Tibial nerve (tissue), 4 donors: ENCODE data around the gene PTPA. TPM values are rescaled to one million over a fixed set of nuclear protein-coding genes. Genes with fewer than 3 reads are reported as not detected.

Experiments used
- DNase-seq, 2 donors: peaks; one replicate each; pipeline ENCODE4 v3.0.0-alpha.2; 2019; ENCODE audit warnings: low spot score in 2 of 2
- H3K27ac ChIP-seq, 4 donors: fragments of 200-600 bp; sonication (generic) in 3 of 4; one replicate each; pipeline ENCODE4 v1.5.1; 2017 to 2019; ENCODE audit warnings: mild to moderate bottlenecking in 1 of 4
- H3K27me3 ChIP-seq, 2 donors: fragments of 200-600 bp; sonication (generic) in 1 of 2; one replicate each; pipeline versions ENCODE4 v1.5.1 to v1.6.0; 2017 to 2019
- H3K36me3 ChIP-seq, 3 donors: fragments of 200-600 bp; sonication (generic); one replicate each; pipeline ENCODE4 v1.5.1; 2018 to 2019
- H3K4me1 ChIP-seq, 4 donors: fragments of 200-600 bp; sonication (generic) in 3 of 4; one replicate each; pipeline ENCODE4 v1.5.1; 2017 to 2019
- H3K4me3 ChIP-seq, 4 donors: fragments of 200-600 bp; sonication (generic) in 3 of 4; one replicate each; pipeline ENCODE4 v1.5.1; 2017 to 2019; ENCODE audit warnings: mild to moderate bottlenecking in 1 of 4, moderate library complexity in 1 of 4
- H3K9me3 ChIP-seq, 4 donors: fragments of 200-600 bp; sonication (generic) in 3 of 4; one replicate each; pipeline ENCODE4 v1.5.1; 2017 to 2019
- EP300 ChIP-seq, 2 donors: sonication (generic); formaldehyde crosslinking; IDR thresholded peaks; one replicate each; pipeline ENCODE4 v1.6.1; 2017; ENCODE audit warnings: antibody characterized with exemption in 2 of 2, mild to moderate bottlenecking in 1 of 2
- POLR2A ChIP-seq, 2 donors: fragments of 450-650 bp; IDR thresholded peaks; one replicate each; pipeline ENCODE4 v1.6.1; 2017; ENCODE audit warnings: antibody characterized with exemption in 2 of 2, mild to moderate bottlenecking in 2 of 2, moderate library complexity in 2 of 2
- WGBS, 2 donors: methylation state at CpG; one replicate each; pipeline ENCODE4 v1.1.5; 2018; 5-methylcytosine and 5-hydroxymethylcytosine counted together
- total RNA-seq, 4 donors: library from RNA; depleted of rRNA; stranded (reverse); fragments of >200 nt; gene quantifications; one replicate each; pipeline ENCODE4 v1.1.0, GENCODE V29; 2016
- TF ChIP-seq, protein P1 (sequence below), 5 experiments: fragments of 200-600 bp in 3 of 5; fragments of 450-650 bp in 2 of 5; sonication (generic) in 3 of 5; IDR thresholded peaks; one replicate each; pipeline ENCODE4 v1.5.1; 2016 to 2019; ENCODE audit warnings: antibody characterized with exemption in 5 of 5, mild to moderate bottlenecking in 3 of 5, moderate library complexity in 2 of 5

PTPA gene
- total RNA-seq = 10 to 100 TPM; 38.0 to 50.1 (median 44.0) TPM

DNA sequence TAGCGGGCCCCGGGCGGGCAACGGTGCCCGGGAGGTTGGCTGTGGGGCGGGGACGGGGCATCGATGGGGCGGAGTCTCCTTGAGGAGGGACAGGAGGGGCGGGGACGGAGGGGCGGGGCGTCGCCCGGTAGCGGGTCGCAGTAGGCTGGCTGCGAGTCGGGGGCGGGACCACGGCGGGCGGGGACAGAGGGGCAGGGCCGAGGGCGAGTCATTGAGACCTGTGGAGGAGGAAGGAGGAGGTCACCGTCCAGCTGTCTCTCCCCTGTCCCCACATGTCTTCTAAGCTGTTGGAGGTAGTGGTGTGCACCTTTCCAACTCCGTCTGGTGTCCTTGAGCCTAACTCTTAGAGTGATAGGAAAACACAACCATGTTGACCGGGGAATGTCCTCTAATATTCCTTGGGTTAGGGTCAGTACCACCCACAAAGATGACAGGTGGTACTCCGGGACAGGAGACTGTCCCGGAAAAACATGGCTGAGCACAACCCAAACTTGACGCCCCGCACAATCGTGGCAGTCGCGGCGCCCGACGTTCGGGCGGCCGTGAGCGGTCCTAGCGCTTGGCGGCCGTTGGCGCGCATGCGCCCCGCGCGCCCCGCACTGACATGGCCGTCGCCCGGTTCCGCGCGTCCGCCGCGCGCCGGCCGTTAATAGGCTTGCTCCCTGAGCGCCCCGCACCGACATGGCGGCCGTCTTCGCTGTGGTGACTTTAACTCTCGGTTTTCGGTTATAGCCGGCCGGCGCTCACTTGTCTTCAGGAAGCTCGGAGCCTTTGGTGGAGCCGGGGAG lies at the start of gene PTPA, which contains the start of gene CRAT:
PTPA (plus strand) TSS at position 676 of the 788 bp plus-strand sequence. CDS start 186 bp downstream, outside the sequence.
CRAT (minus strand) TSS at position 54 of the 788 bp plus-strand sequence. CDS start 284 bp downstream, outside the sequence.
- Histone ChIP-seq H3K4me3 (peak within 1 kb of the TSS; percentile 71 to 97 (median 88)), H3K27ac (peak within 1 kb of the TSS; percentile 63 to 96 (median 92)), H3K27me3 (no peaks in the 10 kb centered on the region), H3K4me1 (peaks cover 0 to 50% (median 26%) of the 10 kb centered on the region in 4 donors), H3K36me3 (peaks cover 0 to 24% (median 0%) of the 10 kb centered on the region in 3 donors), H3K9me3 (no peaks in the 10 kb centered on the region)
- TF ChIP-seq EP300 (IDR thresholded peaks at IDR 0.05) (peak in 1 of 2 donors; percentile 94), POLR2A (IDR thresholded peaks at IDR 0.05) (peak; percentile 81 to 94)
- TF ChIP-seq, protein P1, sequence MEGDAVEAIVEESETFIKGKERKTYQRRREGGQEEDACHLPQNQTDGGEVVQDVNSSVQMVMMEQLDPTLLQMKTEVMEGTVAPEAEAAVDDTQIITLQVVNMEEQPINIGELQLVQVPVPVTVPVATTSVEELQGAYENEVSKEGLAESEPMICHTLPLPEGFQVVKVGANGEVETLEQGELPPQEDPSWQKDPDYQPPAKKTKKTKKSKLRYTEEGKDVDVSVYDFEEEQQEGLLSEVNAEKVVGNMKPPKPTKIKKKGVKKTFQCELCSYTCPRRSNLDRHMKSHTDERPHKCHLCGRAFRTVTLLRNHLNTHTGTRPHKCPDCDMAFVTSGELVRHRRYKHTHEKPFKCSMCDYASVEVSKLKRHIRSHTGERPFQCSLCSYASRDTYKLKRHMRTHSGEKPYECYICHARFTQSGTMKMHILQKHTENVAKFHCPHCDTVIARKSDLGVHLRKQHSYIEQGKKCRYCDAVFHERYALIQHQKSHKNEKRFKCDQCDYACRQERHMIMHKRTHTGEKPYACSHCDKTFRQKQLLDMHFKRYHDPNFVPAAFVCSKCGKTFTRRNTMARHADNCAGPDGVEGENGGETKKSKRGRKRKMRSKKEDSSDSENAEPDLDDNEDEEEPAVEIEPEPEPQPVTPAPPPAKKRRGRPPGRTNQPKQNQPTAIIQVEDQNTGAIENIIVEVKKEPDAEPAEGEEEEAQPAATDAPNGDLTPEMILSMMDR (IDR thresholded peaks at IDR 0.05) = peak in 2 of 5 experiments; percentile 42 to 46
- WGBS, 2 donors = 0 to 2% methylated on average over 15 to 53 of the region's 77 CpGs
- DNase-seq = peak; percentile 95 to 98

DNA sequence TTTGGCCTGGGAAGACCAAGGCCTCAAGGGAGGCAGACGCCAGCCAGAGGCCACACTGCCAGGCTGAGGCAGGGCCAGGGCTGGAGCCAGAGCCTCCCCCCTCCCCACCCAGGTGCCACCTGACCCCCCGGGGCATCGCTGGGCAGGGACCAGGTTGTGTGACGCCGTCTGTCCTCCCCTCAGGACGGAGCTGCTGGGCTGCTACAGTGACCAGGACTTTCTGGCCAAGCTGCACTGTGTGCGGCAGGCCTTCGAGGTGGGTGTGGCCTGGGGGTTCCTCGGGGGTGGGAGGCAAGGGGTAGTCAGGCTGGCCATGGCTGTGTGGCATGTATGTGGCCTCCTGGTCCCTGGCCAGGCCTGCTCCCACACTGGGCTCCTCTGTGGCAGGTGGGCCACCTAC lies 48.2 kb upstream of the PTPA start:
- no peaks in the 10 kb centered on the region for H3K9me3 ChIP-seq
- no peaks in the 10 kb centered on the region for H3K27me3 ChIP-seq
- H3K36me3 ChIP-seq = peaks cover 0 to 93% (median 33%) of the 10 kb centered on the region in 3 donors
- WGBS, 2 donors = 81 to 93% methylated on average over 3 to 5 of the region's 9 CpGs
- no peak for DNase-seq
- TF ChIP-seq EP300 (IDR thresholded peaks at IDR 0.05) (no peak), POLR2A (IDR thresholded peaks at IDR 0.05) (no peak)
- TF ChIP-seq, protein P1 (IDR thresholded peaks at IDR 0.05) = no peak
- H3K4me1 ChIP-seq = no peaks in the 10 kb centered on the region
- no peak overlapping the region for H3K27ac ChIP-seq
- H3K4me3 ChIP-seq = no peak overlapping the region

- H3K27ac ChIP-seq = no peak overlapping the region
- H3K4me3 ChIP-seq = no peak overlapping the region
- no peaks in the 10 kb centered on the region for H3K4me1 ChIP-seq
- no peaks in the 10 kb centered on the region for H3K9me3 ChIP-seq
- no peaks in the 10 kb centered on the region for H3K27me3 ChIP-seq
- peaks cover 0 to 98% (median 33%) of the 10 kb centered on the region in 3 donors for H3K36me3 ChIP-seq
- WGBS, 2 donors = 87 to 94% methylated on average over 8 of the region's 8 CpGs
- DNase-seq = no peak
- TF ChIP-seq, protein P1 (IDR thresholded peaks at IDR 0.05) = no peak
- TF ChIP-seq EP300 (IDR thresholded peaks at IDR 0.05) = no peak
- no peak for TF ChIP-seq POLR2A (IDR thresholded peaks at IDR 0.05)
These were observed 46.7 kb upstream of the PTPA start for GRCh38 chr9:129064499-129064908.

DNA sequence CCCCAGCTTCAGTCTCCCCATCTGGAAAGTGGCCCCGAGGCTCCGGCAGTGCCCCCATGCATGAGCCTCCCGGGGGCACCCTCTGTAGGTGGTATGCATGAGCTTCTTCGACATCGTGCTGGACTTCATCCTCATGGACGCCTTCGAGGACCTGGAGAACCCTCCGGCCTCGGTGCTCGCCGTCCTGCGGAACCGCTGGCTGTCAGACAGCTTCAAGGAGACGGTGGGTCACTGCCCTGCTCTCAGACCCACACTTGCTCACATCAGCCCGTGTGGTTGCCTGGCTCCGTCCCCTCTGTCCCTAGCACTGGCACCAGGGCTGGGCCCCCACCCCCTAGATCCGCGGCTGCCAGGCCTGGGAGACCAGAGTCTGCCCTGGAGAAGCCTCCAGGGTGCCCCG lies 43.1 kb upstream of the PTPA start:
- peaks cover 0 to 85% (median 23%) of the 10 kb centered on the region in 3 donors for H3K36me3 ChIP-seq
- WGBS, 2 donors = 95 to 97% methylated on average over 17 to 18 of the region's 19 CpGs
- no peak overlapping the region for H3K27ac ChIP-seq
- H3K4me1 ChIP-seq = no peaks in the 10 kb centered on the region
- TF ChIP-seq POLR2A (IDR thresholded peaks at IDR 0.05) (no peak), EP300 (IDR thresholded peaks at IDR 0.05) (no peak)
- TF ChIP-seq, protein P1 (IDR thresholded peaks at IDR 0.05) = no peak
- DNase-seq = no peak
- no peaks in the 10 kb centered on the region for H3K9me3 ChIP-seq
- H3K27me3 ChIP-seq = no peaks in the 10 kb centered on the region
- H3K4me3 ChIP-seq = no peak overlapping the region
